ENCODE data around the gene USP36. TPM values are rescaled to one million over a fixed set of nuclear protein-coding genes. Genes with fewer than 3 reads are reported as not detected.

USP36 gene
- total RNA-seq, 1 donor from 2014 or later, result 21.6 TPM

GRCh38 chr17:78855561-78856165, 15.0 kb upstream of the USP36 start:
- FAIRE-seq, result no peak
- no peak overlapping the region for H3K4me3 ChIP-seq (ENCODE audit: low read depth, low read length)
- H3K36me3 ChIP-seq (ENCODE audit: control insufficient read depth, insufficient read depth, low read length), result no peaks in the 10 kb centered on the region
- no peak for DNase-seq (ENCODE audit: low read depth)
- H3K27me3 ChIP-seq (ENCODE audit: control insufficient read depth, insufficient read depth, low read length), result no peaks in the 10 kb centered on the region
- TF ChIP-seq CTCF (IDR thresholded peaks at IDR 0.05; ENCODE audit: insufficient read depth, low read length, severe bottlenecking), result no peak

GRCh38 chr17:78854508-78854907, 13.9 kb upstream of the USP36 start:
- Histone ChIP-seq H3K4me3 (ENCODE audit: low read depth, low read length) (no peak overlapping the region), H3K36me3 (ENCODE audit: control insufficient read depth, insufficient read depth, low read length) (no peaks in the 10 kb centered on the region), H3K27me3 (ENCODE audit: control insufficient read depth, insufficient read depth, low read length) (no peaks in the 10 kb centered on the region)
- no peak for DNase-seq (ENCODE audit: low read depth)
- no peak for FAIRE-seq
- TF ChIP-seq CTCF (IDR thresholded peaks at IDR 0.05; ENCODE audit: insufficient read depth, low read length, severe bottlenecking), result no peak

GRCh38 chr17:78853926-78854394, 13.3 kb upstream of the USP36 start:
- no peak for FAIRE-seq
- H3K36me3 ChIP-seq (ENCODE audit: control insufficient read depth, insufficient read depth, low read length), result no peaks in the 10 kb centered on the region
- no peak for TF ChIP-seq CTCF (IDR thresholded peaks at IDR 0.05; ENCODE audit: insufficient read depth, low read length, severe bottlenecking)
- DNase-seq (ENCODE audit: low read depth), result no peak
- H3K27me3 ChIP-seq (ENCODE audit: control insufficient read depth, insufficient read depth, low read length), result no peaks in the 10 kb centered on the region
- no peak overlapping the region for H3K4me3 ChIP-seq (ENCODE audit: low read depth, low read length)

- no peak for TF ChIP-seq CTCF (IDR thresholded peaks at IDR 0.05; ENCODE audit: insufficient read depth, low read length, severe bottlenecking)
- H3K36me3 ChIP-seq (ENCODE audit: control insufficient read depth, insufficient read depth, low read length), result no peaks in the 10 kb centered on the region
- H3K4me3 ChIP-seq (ENCODE audit: low read depth, low read length), result no peak overlapping the region
- DNase-seq (ENCODE audit: low read depth) (no peak), FAIRE-seq (no peak)
- no peaks in the 10 kb centered on the region for H3K27me3 ChIP-seq (ENCODE audit: control insufficient read depth, insufficient read depth, low read length)
These were observed 12.1 kb upstream of the USP36 start for GRCh38 chr17:78852709-78853121.

GRCh38 chr17:78849026-78849425, 8.4 kb upstream of the USP36 start:
- no peak for FAIRE-seq
- DNase-seq (ENCODE audit: low read depth), result no peak
- H3K27me3 ChIP-seq (ENCODE audit: control insufficient read depth, insufficient read depth, low read length), result no peaks in the 10 kb centered on the region
- TF ChIP-seq CTCF (IDR thresholded peaks at IDR 0.05; ENCODE audit: insufficient read depth, low read length, severe bottlenecking), result no peak
- H3K4me3 ChIP-seq (ENCODE audit: low read depth, low read length), result no peak overlapping the region
- no peaks in the 10 kb centered on the region for H3K36me3 ChIP-seq (ENCODE audit: control insufficient read depth, insufficient read depth, low read length)

GRCh38 chr17:78847052-78847451, 6.4 kb upstream of the USP36 start:
- H3K27me3 ChIP-seq (ENCODE audit: control insufficient read depth, insufficient read depth, low read length), result no peaks in the 10 kb centered on the region
- FAIRE-seq (no peak), DNase-seq (ENCODE audit: low read depth) (no peak)
- no peak overlapping the region for H3K4me3 ChIP-seq (ENCODE audit: low read depth, low read length)
- TF ChIP-seq CTCF (IDR thresholded peaks at IDR 0.05; ENCODE audit: insufficient read depth, low read length, severe bottlenecking), result no peak
- no peaks in the 10 kb centered on the region for H3K36me3 ChIP-seq (ENCODE audit: control insufficient read depth, insufficient read depth, low read length)
